ENCODE data around the gene FOXRED2. TPM values are rescaled to one million over a fixed set of nuclear protein-coding genes. Genes with fewer than 3 reads are reported as not detected.
"Not testable (repeated sequence)": the region's sequence is repeated elsewhere in the genome, so short reads cannot be mapped to it uniquely, and the experiment has no call there.

Gene FOXRED2
- total RNA-seq, result 1.3 TPM

GRCh38 chr22:36506637-36507517, at the start of gene FOXRED2:
TSS of gene FOXRED2 (minus strand) at chr22:36507040. CDS start at chr22:36506422, 618 bp downstream.
- H3K4me3 ChIP-seq (ENCODE audit: low read length), result peak within 1 kb of the TSS; percentile 39
- peaks cover 17% of the 10 kb centered on the region for H3K4me1 ChIP-seq (ENCODE audit: insufficient read depth, low read length)
- H3K27me3 ChIP-seq (ENCODE audit: insufficient read depth, low read length), result no peaks in the 10 kb centered on the region
- H3K9me3 ChIP-seq (ENCODE audit: low read depth, low read length), result no peaks in the 10 kb centered on the region

- Histone ChIP-seq H3K4me3 (ENCODE audit: low read length) (no peak overlapping the region), H3K9me3 (ENCODE audit: low read depth, low read length) (no peaks in the 10 kb centered on the region), H3K4me1 (ENCODE audit: insufficient read depth, low read length) (peaks cover 25% of the 10 kb centered on the region), H3K27me3 (ENCODE audit: insufficient read depth, low read length) (no peaks in the 10 kb centered on the region)
These were observed 47.3 kb upstream of the FOXRED2 start for GRCh38 chr22:36554098-36554497.

DNA sequence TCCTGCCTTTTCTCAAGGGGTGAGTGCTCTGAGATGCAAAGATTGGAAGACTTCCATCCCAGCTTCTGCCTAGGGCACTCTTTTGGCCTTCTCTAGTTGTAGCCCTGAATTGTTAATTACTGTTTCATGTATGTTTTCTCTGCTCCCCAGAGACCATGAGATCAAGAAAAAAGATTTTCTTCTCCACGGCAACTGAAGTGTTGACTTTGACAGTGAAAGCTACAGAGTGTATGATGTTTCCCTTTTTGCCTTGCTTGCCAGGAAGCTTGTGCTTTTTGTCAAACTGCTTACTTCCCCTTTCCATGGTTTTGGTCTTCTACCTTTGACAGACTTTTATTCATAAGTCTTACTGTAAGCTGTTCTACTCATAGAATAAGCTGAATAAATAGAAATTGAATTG, 45.4 kb upstream of the FOXRED2 start:
- no peak overlapping the region for H3K4me3 ChIP-seq (ENCODE audit: low read length)
- H3K4me1 ChIP-seq (ENCODE audit: insufficient read depth, low read length), result peaks cover 26% of the 10 kb centered on the region

DNA sequence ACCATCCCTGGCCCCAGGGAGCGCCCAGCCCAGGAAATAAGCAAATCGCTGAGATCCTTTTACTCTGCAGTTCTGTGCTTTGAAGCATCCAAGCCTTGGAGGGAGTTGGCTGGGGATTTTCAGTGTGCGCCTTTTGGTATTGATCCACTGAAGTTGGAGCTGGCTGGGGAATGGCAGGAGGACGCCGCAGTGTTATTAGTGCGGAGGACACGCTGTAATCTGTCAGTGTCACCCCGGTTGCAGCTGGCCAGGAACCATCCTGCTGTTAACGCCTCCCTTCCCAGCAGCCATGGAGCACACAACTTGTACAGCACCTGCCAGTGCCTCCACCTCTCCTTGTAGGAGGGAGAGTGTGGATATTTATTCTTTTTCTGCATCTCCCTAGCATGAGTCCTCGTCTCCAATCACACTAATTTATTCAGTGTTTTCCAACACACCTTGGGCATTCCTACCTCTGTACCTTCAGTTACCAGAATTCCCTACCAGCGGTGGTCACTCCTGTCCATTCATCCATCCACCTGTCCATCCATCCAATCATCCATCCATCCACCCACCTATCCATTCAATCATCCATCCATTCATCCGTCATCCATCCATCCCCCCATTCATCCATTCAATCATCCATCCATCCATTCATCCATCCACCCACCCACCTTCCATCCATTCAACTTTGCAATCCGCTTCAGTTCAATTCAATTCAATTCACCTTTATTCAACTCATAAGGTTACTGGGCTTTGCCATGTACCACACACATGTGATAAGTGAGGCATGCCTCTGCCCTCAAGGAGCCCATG, 44.1 kb upstream of the FOXRED2 start:
- Histone ChIP-seq H3K9me3 (ENCODE audit: low read depth, low read length) (no peaks in the 10 kb centered on the region), H3K4me1 (ENCODE audit: insufficient read depth, low read length) (peaks cover 26% of the 10 kb centered on the region), H3K27me3 (ENCODE audit: insufficient read depth, low read length) (no peaks in the 10 kb centered on the region), H3K4me3 (ENCODE audit: low read length) (no peak overlapping the region)

More for the DNA sequence above, 45.4 kb upstream of the FOXRED2 start:
- H3K9me3 ChIP-seq (ENCODE audit: low read depth, low read length), result no peaks in the 10 kb centered on the region
- H3K27me3 ChIP-seq (ENCODE audit: insufficient read depth, low read length), result no peaks in the 10 kb centered on the region

DNA sequence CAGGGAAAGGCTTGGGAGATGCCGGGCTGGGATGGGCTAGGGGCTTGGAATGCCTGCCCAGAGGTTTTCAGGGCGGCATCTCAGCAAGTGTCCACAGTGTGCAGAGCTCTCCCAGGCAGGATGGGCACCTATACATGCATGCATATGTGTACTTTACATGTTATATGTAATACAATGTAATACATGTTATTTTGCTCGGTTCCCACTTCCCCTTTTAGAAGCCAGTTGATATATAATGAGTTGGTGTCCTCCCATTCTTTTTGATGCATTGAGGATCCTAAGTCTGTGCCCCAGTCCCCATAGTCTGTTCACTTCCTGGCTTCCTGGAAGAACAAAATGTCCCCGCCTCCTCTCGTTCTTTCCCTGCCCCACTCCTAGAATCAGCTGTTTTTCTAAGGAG, 42.2 kb upstream of the FOXRED2 start:
- H3K9me3 ChIP-seq (ENCODE audit: low read depth, low read length), result no peaks in the 10 kb centered on the region
- H3K27me3 ChIP-seq (ENCODE audit: insufficient read depth, low read length), result no peaks in the 10 kb centered on the region
- H3K4me3 ChIP-seq (ENCODE audit: low read length), result no peak overlapping the region
- peaks cover 26% of the 10 kb centered on the region for H3K4me1 ChIP-seq (ENCODE audit: insufficient read depth, low read length)

- H3K27me3 ChIP-seq (ENCODE audit: insufficient read depth, low read length), result no peaks in the 10 kb centered on the region
- H3K4me1 ChIP-seq (ENCODE audit: insufficient read depth, low read length), result peaks cover 26% of the 10 kb centered on the region
- no peak overlapping the region for H3K4me3 ChIP-seq (ENCODE audit: low read length)
- H3K9me3 ChIP-seq (ENCODE audit: low read depth, low read length), result no peaks in the 10 kb centered on the region
These were observed 41.8 kb upstream of the FOXRED2 start for GRCh38 chr22:36548606-36549005.

GRCh38 chr22:36546932-36547331, 40.1 kb upstream of the FOXRED2 start:
- Histone ChIP-seq H3K9me3 (ENCODE audit: low read depth, low read length) (no peaks in the 10 kb centered on the region), H3K4me1 (ENCODE audit: insufficient read depth, low read length) (peaks cover 16% of the 10 kb centered on the region), H3K4me3 (ENCODE audit: low read length) (no peak overlapping the region), H3K27me3 (ENCODE audit: insufficient read depth, low read length) (no peaks in the 10 kb centered on the region)

- H3K4me1 ChIP-seq (ENCODE audit: insufficient read depth, low read length), result peaks cover 9% of the 10 kb centered on the region
- H3K9me3 ChIP-seq (ENCODE audit: low read depth, low read length), result no peaks in the 10 kb centered on the region
- H3K27me3 ChIP-seq (ENCODE audit: insufficient read depth, low read length), result no peaks in the 10 kb centered on the region
- H3K4me3 ChIP-seq (ENCODE audit: low read length), result no peak overlapping the region
These were observed 39.4 kb upstream of the FOXRED2 start for GRCh38 chr22:36546092-36546804.

DNA sequence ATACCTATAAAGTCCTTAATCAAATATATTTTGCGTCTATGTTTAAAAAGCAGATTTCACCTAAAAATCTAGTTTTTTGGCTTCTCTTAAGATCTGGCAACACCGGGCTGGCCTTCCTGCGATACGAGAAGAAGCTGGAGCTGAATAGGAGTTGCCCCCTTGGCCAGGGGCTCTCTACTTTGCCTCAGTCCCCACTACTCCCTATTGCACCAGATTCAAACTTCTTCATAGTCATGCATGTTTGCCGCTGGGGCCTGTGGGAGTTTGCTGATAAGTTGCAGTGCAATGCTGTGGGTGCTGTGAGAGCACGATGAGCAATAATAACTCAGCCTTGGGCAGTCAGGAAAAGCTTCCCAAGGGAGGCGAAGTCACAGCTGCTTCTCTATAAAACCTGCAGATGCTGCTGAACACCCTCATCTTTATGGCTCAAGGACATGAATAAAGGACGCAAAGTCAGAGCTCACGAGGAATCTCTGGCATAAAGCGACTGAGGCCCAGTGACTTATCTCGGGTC, 37.3 kb upstream of the FOXRED2 start:
- Histone ChIP-seq H3K27me3 (ENCODE audit: insufficient read depth, low read length) (no peaks in the 10 kb centered on the region), H3K9me3 (ENCODE audit: low read depth, low read length) (no peaks in the 10 kb centered on the region), H3K4me3 (ENCODE audit: low read length) (no peak overlapping the region), H3K4me1 (ENCODE audit: insufficient read depth, low read length) (peaks cover 1% of the 10 kb centered on the region)

DNA sequence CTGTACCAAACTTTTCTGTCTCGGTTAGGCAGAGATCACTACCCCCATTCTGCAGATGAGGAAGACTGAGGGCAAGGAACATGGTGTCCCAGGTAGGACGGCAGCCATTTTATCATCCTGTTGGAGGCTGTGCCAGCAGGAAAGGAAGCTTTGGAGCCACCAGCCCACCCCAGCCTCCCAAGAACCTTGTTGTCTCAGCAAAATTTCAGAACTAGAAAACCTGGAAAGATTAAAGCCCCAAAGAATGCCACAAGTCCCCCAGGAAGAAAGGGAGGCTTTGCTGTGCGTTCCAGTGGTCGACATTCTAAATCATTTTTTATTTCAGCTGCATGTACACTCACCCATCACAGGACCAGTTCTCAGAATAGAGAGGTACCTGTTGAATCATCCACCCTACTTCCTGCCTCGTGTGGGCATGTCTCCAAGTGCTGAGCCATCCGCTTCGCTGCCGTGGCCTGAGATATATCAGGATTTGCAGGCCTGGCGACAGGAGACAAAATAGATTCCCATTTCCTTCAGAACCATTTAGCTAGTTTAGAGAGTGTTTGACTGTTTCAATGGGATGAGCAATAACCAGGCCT, 35.1 kb upstream of the FOXRED2 start:
- H3K4me1 ChIP-seq (ENCODE audit: insufficient read depth, low read length), result no peaks in the 10 kb centered on the region
- H3K4me3 ChIP-seq (ENCODE audit: low read length), result no peak overlapping the region
- H3K9me3 ChIP-seq (ENCODE audit: low read depth, low read length), result no peaks in the 10 kb centered on the region
- no peaks in the 10 kb centered on the region for H3K27me3 ChIP-seq (ENCODE audit: insufficient read depth, low read length)

DNA sequence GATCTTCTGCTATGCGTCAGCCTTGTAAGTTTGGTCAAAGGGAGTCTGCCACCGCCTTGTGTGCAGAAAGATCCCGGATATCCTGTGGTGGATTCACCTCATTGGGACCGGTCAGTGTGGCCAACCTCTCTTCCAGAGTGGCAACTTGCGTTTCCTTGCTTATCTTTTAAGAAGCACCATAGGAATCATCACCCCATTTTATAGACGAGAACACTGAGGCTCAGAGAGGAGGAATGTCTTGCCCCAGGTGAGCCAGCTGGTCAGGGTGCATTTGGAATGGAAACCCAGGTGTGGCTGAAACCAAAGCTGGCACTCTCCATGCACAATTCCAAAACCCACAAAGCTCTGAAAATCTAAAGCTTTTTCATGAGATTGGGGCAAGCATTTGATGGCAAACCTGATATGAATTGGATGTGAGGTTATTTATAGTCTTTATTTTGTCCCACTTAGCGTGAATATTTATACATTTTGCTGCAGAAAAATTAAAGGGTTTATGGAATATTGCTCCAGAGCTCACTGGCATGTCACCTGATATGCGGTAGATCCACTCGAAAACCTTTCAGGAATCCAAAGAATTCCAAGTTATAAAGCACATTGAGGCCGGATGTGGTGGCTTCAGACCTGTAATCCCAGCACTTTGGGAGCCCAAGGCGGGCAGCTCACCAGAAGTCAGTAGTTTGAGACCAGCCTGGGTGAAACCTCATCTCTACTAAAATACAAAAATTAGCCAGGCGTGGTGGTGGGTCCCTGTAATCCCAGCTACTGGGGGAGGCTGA, 34.2 kb upstream of the FOXRED2 start:
- no peak overlapping the region for H3K4me3 ChIP-seq (ENCODE audit: low read length)
- no peaks in the 10 kb centered on the region for H3K27me3 ChIP-seq (ENCODE audit: insufficient read depth, low read length)
- H3K9me3 ChIP-seq (ENCODE audit: low read depth, low read length), result no peaks in the 10 kb centered on the region
- no peaks in the 10 kb centered on the region for H3K4me1 ChIP-seq (ENCODE audit: insufficient read depth, low read length)

- Histone ChIP-seq H3K4me1 (ENCODE audit: insufficient read depth, low read length) (no peaks in the 10 kb centered on the region), H3K9me3 (ENCODE audit: low read depth, low read length) (no peaks in the 10 kb centered on the region), H3K27me3 (ENCODE audit: insufficient read depth, low read length) (no peaks in the 10 kb centered on the region)
These were observed 31.7 kb upstream of the FOXRED2 start for GRCh38 chr22:36538529-36538928.

DNA sequence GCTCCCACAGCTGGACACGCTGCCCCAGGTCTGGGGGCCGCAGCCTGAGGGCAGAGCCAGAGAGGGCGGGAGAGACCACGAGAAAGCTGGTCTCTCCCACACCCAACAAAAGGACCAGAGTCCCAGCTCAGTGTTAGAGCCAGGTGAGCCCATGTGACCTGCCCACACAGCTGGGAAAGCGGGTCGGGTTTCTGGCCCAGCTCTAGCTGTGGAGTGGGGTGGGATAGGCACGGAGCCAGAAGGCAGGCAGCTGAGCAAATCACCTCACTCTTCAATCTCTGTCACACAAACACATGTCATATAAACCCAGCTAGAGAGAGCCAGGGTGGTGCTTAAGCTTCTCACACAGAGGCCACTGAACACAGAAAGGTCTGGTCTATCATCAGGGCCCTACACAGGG, 29.9 kb upstream of the FOXRED2 start:
- Histone ChIP-seq H3K27me3 (ENCODE audit: insufficient read depth, low read length) (no peaks in the 10 kb centered on the region), H3K4me1 (ENCODE audit: insufficient read depth, low read length) (no peaks in the 10 kb centered on the region), H3K9me3 (ENCODE audit: low read depth, low read length) (no peaks in the 10 kb centered on the region), H3K4me3 (ENCODE audit: low read length) (no peak overlapping the region)

More at GRCh38 chr22:36538529-36538928, 31.7 kb upstream of the FOXRED2 start:
- H3K4me3 ChIP-seq (ENCODE audit: low read length), result no peak overlapping the region

GRCh38 chr22:36533320-36533719, 26.5 kb upstream of the FOXRED2 start:
- not testable (repeated sequence) for H3K9me3 ChIP-seq (ENCODE audit: low read depth, low read length); H3K4me3 ChIP-seq (ENCODE audit: low read length); H3K4me1 ChIP-seq (ENCODE audit: insufficient read depth, low read length); H3K27me3 ChIP-seq (ENCODE audit: insufficient read depth, low read length)

Measured in mononuclear cell (primary cell).